ENCODE measurements around the gene NEDD4L.
"Not testable (repeated sequence)": the region's sequence is repeated elsewhere in the genome, so short reads cannot be mapped to it uniquely, and the experiment has no call there.

Gene NEDD4L

DNA sequence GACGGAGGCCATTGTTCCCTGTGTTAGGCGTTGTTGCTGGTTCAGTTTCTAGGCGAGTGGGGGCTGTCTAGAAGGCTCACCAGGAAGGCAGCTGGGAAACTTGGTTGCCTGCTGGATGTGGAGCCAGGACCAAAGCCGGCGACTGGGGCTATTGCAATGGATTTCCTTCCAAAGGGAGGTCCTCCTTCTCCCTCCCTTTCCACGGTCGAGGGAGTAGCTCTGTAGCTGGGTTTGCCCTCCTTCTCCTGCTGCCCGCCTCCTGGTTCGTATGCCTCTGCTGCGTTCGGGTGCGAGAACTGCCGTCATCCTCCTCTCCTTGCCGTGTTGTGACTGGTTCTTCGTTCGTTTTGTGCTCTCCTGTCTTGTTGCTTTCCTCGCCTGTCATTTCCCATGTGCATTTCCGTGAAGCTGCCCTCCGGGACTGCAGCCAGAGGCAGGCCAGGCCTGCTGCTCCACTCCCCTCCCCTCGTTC is 203.4 kb downstream of the NEDD4L start:
- no peak for DNase-seq

DNA sequence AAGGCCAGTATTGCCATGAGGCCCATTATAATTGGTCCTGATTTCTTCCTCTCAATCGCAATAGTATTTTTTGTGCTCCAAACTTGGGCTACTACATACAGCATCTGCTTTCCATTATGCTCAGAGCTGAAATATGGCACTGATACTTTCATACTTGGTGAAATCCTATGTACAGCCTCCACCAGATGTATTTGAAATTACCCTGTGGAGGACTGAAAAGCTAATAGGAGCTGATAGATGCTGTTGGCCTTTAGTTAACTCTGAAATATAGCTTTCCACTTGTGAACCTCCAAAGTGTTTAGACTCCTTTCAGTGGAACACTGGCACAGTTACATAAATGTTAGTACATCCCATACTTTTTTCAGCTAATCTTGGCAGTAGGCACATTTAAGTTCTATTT is 205.7 kb downstream of the NEDD4L start:
- no peak for DNase-seq

DNA sequence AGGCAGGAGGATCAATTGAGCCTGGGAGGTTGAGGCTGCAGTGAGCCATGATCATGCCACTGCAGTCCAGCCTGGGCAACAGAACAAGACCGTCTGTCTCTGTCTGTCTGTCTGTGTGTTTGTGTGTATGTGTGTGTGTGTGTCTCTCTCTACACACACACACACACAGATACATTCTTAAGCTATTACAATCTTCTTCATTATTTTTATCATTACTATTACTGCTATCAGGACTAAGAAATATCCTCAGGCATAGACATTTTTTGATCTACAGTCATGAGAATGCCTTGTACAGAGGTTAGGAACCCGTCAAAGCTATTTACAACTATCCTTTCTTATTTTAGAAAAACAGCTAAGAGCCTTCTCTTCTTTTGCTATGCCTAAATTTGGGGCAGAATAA is 207.4 kb downstream of the NEDD4L start:
- no peak for DNase-seq

DNA sequence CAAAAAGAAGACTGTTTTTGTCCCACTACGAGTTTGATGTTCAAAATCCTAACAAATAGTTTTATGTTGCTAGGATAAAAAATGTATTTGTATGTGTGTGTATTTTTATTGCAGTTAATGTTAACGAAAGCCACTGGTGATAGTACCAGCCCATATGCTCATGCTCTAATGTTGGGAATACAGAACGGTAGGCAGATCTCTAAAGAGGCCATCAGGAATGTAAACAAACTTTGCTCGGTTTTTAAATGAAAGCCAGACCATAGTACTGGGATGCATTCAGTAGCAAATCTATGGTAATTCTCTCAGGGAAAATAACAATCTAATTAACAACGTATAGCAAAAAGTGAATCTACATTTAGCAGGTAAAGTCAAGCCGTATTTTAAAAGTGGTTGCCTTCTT is 208.1 kb downstream of the NEDD4L start:
- DNase-seq, result no peak

DNA sequence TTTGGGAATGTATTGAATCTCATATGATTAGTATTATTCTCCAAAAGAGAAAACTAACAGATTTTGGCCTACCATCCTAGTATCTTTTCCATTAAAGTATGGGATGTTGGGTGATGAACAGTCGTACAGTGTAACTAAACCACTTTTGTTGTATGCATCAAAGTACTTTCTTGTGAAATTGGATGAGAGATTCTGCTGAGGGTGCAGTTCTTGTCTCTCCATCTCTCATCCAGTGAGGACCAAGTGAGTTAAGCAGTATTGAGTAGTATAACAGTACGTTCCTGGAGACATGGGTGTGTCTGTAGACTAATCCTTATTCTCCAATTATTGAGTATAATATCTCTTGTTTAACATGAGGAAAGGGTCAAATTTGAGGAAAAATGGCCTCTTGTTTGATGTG is 209.3 kb downstream of the NEDD4L start:
- no peak for DNase-seq

DNA sequence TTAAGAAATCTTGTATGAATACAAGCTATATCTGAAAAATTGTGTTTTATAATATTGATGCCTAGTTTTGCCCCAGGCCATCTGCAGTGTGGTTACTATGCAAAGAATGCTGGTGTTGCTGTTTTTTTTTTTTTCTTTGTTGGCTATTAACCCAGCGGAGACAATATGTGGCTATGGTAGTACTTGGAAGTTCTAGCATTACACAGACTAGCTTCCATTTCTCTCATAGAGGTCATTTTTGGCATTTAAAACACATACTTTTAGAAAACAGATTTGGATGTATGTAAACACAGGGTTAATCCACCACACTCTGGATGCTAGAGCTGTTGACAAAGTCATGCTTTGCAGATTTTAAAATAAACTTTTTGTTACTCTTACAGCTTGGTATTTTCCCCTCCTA is 209.8 kb downstream of the NEDD4L start:
- DNase-seq, result no peak

DNA sequence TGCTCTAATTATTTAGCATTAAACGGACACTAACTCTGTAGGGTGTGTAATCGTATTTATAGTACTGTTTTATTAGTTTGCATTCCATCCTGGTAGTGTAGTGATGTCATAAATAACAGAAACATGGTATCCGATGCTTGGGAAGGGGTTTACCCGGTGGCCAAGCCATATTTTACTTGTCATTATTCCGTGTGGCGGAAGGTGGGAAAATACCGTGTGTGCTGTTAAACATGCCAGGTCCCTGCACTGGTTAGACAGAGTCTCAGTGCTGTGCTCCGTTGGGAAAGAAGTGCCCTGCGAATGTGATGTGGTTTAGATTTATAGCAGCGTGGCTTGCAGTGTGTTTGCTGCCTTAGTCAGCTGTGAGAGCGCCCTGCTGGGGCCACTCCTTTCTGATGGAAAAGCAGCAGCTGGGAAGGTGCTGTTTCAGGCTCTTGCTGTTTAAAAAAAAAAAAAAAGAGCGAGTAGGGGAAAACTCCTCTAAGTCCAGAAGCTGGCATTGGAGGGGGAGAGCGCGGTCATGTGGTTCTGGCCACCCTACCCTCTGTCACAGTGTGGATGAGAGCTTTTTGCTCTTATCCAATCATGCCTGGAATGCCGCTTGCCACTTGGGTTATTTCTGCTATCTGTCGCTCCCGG is 211.0 kb downstream of the NEDD4L start:
- peak; percentile 61 for DNase-seq

DNA sequence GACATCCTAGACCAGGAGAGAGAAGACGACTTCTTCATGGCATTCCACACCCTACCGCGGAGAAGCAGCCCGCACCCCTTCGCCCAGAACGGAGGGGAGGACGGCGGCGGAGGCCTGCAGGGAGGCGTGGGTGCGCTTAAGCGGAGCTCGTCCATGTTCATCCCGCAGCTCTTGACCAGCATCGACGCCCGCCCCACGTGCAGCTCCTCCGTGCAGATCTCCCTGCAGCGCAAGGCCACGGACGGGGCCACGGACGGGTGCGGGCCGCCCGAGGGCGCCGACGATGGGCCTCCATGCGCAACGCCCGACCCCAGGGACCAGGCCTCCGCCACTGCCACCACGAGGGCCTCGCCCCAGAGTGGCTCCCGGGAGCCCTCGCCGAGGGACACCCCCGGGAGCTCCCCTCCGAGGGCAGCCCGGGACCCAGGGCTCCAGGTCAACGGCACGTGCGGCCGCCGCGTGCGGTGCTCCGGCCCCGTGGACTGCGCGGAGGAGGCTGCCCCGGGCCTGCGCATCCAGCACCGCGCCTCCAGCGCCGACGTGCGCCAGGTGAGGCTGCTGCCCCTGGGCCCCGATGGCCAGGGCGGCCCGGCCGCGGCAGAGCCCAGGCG is 211.8 kb downstream of the NEDD4L start:
- no peak for DNase-seq

DNA sequence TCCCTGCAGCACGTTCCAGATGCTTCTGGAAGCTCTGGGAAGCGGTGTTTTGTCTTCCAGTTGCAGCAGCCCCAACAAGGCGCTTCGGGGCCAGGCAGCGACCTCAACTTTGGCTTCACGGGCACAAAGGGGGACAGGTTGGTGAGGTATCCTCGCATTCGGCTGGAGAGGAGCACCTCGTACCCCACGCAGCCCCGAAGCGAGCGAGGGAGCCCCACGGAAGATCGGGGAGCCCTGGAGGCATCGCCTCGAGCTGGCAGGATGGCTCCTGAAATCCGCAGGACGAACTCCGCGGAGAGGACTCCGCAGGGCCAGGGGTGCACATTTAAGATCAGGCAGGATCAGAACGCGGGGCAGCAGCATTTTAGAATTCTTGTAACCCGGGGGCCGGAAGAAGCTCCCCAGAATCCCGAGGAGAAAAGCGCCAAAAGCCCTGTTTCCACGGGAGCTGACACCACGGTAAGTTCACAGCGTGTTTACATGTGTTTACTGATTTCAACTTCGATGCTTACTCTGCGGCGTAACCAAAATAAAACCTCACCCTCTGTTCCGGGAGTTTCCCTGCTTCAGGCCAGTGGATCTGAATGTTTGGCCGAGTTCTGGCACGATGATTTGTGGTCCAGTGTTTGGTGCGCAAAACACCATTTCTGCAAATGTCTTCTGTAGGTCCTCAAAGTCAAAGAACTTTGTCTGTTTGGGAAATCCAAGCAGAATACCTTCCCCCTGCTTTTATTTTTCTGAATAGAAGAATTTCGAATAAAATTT is 212.5 kb downstream of the NEDD4L start:
- DNase-seq, result no peak

DNA sequence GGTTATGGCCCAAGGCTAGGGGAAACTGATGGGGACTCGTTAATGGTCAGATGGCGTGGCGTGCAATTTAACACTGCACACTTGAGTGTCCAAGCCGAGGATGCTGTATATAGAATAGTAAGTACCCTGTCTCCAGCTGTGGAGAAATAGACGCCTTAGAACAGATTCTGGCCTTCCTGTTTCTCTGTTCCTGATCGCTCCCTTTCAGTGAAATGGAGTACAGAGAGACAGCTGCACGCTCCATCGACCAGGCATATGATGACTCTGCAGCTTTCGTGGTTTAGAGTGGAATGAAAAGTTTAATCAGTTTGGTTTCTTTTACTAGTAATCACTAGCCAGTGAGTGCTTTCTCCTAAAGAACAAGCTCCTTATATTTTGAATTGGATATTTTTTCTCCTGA is 213.4 kb downstream of the NEDD4L start:
- no peak for DNase-seq

DNA sequence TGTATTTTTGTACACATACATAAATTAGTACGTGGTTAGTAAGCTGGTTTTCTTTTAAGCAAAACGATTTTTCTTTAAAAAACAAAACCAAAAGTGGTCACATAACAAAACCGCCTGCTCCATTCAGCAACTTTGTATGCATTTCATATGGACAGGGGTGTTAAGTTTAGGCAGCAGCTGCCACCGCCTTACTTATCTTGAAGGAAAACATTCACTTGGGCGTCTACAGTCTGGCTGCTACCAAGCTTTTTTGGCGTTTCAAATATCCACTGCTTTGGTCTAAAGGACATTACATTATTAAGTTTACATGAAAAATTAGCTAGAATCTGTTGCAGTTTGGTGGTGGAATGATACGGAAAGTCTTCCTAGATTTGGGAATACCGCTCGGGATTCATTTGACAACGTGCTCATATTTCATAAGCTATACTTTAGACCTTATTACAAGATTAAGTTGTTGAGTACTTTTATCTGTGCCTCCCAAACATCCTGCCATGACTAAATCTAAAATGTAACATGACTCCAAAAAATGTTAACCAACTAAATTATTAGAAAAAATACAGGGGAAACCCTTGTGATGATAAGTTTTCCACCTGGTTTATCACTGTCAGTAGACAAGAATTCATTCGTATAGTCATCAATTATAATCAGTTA is 214.8 kb downstream of the NEDD4L start:
- DNase-seq, result no peak

DNA sequence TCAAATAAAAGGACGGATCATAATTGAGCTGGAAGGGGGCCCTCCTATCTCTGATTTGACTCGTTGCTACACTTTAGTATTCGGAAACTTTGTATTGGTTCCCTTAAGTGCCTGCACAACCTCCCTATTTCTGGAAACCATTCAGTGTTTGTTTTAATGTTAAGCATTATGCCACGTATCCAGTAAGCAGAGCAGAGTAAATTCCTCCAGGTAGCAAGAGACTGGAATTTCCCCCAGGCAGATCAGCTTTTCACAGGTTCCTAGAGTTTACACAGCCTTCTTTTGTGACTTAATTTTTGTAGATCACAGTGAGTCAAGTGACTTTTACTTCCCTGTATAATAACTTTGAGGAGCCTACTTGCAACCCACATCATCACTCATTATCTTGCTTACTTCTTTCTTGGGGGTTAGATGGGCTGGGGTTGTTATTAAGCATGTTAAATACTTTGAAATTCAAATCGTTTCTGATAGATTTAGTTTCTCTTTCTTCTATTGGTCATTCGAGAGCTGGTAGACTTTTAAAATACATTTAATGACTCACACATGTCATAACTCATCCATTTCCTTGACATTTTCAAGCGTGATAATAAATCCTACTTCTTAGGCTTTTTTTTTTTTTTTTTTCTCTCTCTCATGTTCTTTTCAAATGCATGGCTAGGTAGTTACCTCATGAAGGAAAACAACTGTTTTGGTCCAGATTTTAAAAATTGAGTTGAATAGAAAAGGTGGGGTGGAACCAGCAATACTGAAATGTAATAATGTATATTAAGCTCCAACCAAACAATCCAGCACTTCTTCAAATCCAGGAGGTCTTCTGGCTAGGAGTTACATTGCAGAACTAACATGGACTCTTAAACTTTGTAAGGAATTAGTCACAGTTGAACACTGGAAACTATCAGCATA is 219.3 kb downstream of the NEDD4L start:
- no peak for DNase-seq

DNA sequence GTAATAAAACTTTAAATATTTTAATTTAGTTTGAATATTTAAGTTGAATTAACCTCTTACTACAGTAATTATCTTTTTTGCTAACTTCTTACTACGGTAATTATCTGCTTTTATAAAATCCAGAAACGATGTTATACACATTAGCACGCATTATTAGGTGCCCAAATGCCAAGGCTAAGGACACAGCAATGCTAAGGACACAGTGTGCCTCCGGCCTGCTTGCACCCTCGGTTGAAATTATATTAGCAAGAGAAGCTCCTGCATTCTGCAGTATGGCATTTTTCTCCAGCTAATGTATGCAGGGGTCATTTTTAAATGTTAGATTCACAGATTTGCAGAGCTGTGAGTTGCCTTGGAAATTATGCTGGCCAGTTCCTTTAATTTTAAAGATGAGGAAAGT is 220.0 kb downstream of the NEDD4L start:
- no peak for DNase-seq

DNA sequence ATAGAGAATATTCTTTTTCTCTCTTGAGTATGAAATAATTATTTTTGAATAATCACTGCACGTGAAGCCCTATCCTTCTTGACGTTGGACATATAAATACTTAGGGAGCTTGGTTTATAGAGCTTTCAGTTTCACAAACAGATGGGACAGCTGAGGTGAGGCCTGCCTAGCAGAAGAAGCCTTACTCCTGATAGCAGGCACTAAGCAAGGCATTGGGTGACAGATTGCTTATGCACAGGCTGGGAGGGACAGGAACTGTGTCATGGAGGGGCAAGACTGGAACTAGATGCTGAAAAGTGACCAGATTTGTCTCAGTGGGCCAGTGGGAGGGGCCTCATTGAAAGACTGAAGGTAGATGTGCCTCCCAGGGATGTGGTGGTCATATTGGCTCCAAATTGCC is 220.8 kb downstream of the NEDD4L start:
- no peak for DNase-seq

DNA sequence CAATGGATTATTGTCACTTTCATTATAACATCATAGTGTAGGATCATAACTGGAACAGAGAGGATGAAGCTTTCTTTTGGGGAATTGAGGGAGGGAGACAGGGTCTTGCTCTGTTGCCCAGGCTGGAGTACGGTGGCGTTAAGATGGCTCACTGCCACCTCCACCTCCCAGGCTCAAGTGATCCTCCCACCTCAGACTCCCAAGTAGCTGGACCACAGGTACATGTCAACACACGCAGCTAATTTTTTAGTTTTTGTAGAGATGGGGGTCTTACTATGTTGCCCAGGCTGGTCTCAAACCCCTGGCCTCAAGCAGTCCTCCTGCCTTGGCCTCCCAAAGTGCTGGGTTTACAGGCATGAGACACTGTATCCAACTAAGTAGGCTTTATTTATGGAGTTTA is 221.5 kb downstream of the NEDD4L start:
- not testable (repeated sequence) for DNase-seq

DNA sequence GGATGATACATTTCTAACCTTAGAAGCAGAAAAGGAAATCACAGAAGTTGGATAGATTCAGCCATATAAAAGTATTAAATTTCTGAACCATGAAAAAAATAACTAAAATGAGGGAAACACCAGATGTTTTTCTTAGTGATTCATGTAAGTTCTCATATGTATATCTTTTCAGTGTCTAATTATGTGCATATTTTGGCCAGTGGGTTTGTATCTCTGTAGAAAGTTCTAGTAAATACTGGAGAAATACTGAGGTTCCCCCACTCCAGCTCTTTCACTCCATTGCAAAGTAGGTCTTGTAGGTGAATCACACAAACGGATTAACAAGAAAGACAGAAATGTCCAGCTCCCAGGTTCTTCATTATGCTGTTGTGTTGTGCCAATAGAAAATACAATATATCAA is 222.3 kb downstream of the NEDD4L start:
- no peak for DNase-seq

DNA sequence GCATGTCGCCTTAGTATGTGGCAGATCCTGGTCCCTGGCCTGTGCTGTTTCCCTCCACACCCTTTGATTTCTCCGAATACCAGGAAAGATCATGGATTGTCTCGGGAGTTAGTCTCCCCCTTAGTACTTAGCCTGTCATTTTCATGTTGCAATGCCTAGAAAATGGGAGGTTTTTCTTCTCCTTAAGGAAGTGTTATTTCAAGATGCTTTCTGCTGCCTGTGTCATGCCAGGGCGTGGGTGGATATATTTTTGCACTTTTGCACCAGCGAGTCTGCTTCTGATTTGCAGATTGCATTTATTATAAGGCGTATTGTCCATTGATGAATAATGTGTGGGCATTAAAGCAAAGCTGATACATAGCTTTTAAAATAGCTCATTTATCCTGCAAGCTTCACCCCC is 223.5 kb downstream of the NEDD4L start:
- DNase-seq, result no peak

DNA sequence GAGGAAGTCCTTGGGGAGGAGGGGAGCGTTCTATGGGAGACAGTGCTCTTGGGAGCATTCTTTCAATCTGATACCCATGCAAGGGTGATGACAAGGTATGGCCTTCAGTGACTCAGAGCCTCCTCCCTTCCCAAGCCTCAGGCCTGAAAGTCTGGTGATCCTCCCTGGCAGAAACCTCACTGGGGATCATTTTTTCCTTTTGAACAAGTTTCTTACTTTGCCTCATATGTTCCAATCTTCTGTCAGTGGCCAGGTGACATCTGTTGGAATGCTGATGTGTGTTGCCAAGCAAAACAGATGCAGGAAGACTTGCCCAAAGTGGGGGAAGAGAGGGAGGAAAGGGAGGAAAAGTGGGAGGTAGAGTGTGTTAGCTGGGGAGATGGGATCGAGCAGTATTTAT is 224.8 kb downstream of the NEDD4L start:
- DNase-seq, result no peak

DNA sequence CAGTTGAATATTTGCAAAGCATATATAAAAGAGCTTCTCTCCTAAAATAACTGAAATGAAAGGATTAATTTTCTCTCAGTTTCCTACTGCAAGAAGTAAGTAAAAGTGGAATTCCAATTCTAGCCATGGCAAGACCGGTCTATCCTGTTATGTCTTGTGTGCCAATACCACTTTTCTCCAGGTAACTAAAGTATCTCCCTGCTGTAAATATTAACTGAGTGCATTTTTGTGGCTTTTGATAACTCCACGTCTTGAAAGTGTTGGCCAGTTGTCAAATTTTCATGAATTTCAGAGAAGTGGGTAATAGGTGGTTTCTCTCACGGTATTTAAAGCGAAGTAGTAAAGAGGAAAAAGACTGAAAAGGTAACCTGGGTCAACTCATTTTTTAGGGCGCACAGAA is 225.9 kb downstream of the NEDD4L start:
- DNase-seq, result no peak

DNA sequence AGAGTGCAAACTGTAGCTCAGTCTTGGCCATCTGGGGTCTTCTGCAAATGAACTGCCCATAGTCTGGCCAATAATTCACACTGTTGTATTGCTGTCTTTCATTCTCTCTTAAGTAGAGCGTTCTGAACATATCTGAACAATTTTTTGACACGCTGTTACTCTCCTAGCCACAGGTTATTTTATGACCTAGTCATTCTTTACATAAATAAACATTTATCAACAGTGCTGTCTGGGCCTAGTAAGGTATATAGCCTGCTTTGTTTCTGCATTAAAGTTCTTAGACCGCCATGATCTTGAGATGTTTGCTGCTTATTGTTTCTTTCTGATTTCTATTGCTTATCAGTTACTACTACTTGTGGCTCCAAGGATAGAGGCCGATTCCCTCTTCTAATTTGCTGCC is 226.4 kb downstream of the NEDD4L start:
- DNase-seq, result no peak

DNA sequence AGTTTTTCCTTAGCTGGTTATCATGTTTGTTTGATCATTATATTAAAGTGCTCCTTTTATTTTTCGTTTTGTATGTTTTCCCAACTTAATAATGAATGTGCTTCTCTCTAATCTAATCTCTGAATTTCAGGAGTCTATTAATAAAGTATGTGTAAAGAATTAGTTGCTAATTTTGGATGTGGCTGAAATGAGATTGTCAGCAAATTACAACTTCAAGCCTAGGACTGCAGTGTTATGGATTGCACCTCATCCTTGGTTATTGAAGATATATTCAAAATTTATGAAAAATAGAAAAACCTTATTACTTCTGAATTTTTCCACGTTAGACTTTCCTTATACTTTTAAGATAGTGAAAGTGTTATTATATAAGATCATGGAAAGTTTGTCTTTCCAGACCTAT is 227.7 kb downstream of the NEDD4L start:
- DNase-seq, result no peak

DNA sequence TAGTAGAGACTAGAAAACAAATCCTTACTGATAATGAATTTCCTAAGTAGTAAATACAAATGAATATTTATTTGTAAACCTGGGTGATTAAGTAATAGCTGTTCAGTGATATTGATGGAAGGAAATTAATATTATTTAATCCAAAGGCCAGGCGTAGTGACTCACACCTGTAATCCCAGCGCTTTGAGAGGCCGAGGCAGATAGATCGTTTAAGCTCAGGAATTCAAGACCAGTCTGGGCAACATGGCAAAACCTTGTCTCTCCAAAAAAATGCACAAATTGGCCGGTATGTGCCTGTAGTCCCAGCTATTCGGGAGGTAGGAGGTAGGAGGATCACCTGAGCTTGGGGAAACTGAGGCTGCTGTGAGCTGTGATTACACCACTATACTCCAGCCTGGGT is 228.2 kb downstream of the NEDD4L start:
- DNase-seq, result no peak
